Astrocyte of the spinal cord (primary cell): ENCODE measurements around the gene FMO1.
A peak's percentile ranks its signal among the peaks of the same experiment; 100 is the strongest.

ENCODE experiments used
- DNase-seq: peaks from one replicate; pipeline ENCODE4 v3.0.0; 2011; ENCODE audit warnings: low read depth, low spot score
- H3K4me3 ChIP-seq: 2 replicates; pipeline ENCODE4 v1.5.1; 2011; ENCODE audit warnings: low read depth, mild to moderate bottlenecking, low read length, moderate library complexity
- CTCF ChIP-seq: IDR thresholded peaks from 2 replicates; pipeline ENCODE4 v1.5.1; 2012; ENCODE audit warnings: low read depth, mild to moderate bottlenecking, low read length, inconsistent platforms
- in situ Hi-C: cut with HindIII; loops from 2 replicates; pipeline ENCODE4 v1.10.0; 2017; ENCODE audit warnings: low sequenced_read_pairs

FMO1 gene

GRCh38 chr1:171243878-171244277 is 4.4 kb upstream of the FMO1 start:
- in situ Hi-C loops: no loop called here
- DNase-seq: no peak
- no peak for TF ChIP-seq CTCF
- no peak overlapping the region for H3K4me3 ChIP-seq

GRCh38 chr1:171245458-171246064 is 2.7 kb upstream of the FMO1 start:
- in situ Hi-C loops: no loop called here
- TF ChIP-seq CTCF: peak; percentile 89
- no peak overlapping the region for H3K4me3 ChIP-seq
- DNase-seq: peak; percentile 48

- TF ChIP-seq CTCF: no peak
- in situ Hi-C loops: no loop called here
- DNase-seq: peak; percentile 14
- H3K4me3 ChIP-seq: no peak overlapping the region
Observed at GRCh38 chr1:171247501-171247900, 793 bp upstream of the FMO1 start.

- no peak for TF ChIP-seq CTCF
- in situ Hi-C loops: no loop called here
- H3K4me3 ChIP-seq: no peak overlapping the region
- no peak for DNase-seq
Observed at GRCh38 chr1:171248841-171249240, 547 bp downstream of the FMO1 start.

- TF ChIP-seq CTCF: no peak
- H3K4me3 ChIP-seq: no peak overlapping the region
- in situ Hi-C loops: no loop called here
- no peak for DNase-seq
Observed at GRCh38 chr1:171250263-171250662, 2.0 kb downstream of the FMO1 start.

GRCh38 chr1:171251042-171251951 is 3.0 kb downstream of the FMO1 start:
- in situ Hi-C loops: no loop called here

More at GRCh38 chr1:171251042-171251951, 3.0 kb downstream of the FMO1 start:
- H3K4me3 ChIP-seq: peak overlapping the region; percentile 69
- peak; percentile 42 for DNase-seq
- TF ChIP-seq CTCF: peak; percentile 83
